Measurements from ENCODE around the gene WIPI1.

GRCh38 chr17:68498479-68499326 is 41.4 kb upstream of the WIPI1 start:
- no peak for TF ChIP-seq EZH2phosphoT487 (IDR thresholded peaks at IDR 0.05; ENCODE audit: low read depth)
- TF ChIP-seq CTCF (IDR thresholded peaks at IDR 0.05; ENCODE audit: low read depth, low read length): no peak

Data from OCI-LY3 (cell line).